H9 (cell line): ENCODE results near the gene FAM163B. TPM values are rescaled to one million over a fixed set of nuclear protein-coding genes. Genes with fewer than 3 reads are reported as not detected.

ENCODE experiments used
- DNase-seq: peaks from one replicate; pipeline ENCODE4 v3.0.0-alpha.2; 2017
- H2AFZ ChIP-seq: one replicate; pipeline ENCODE4 v1.6.1; 2013; ENCODE audit warnings: mild to moderate bottlenecking, low read length, control low read depth, moderate library complexity
- H2AK5ac ChIP-seq: 2 replicates; pipeline ENCODE4 v1.6.1; 2013; ENCODE audit warnings: low read length, control low read depth, mixed read lengths; ENCODE audit not compliant: insufficient read length
- H2BK120ac ChIP-seq: one replicate; pipeline ENCODE4 v1.6.1; 2013; ENCODE audit warnings: low read depth, mild to moderate bottlenecking, low read length, control low read depth, inconsistent platforms; ENCODE audit not compliant: poor library complexity, severe bottlenecking
- H2BK12ac ChIP-seq: 2 replicates; pipeline ENCODE4 v1.6.1; 2013; ENCODE audit warnings: low read length, control low read depth, mixed read lengths, low read depth; ENCODE audit not compliant: insufficient read length
- H2BK15ac ChIP-seq: 2 replicates; pipeline ENCODE4 v1.6.1; 2013; ENCODE audit warnings: low read depth, low read length, control low read depth
- H2BK20ac ChIP-seq: one replicate; pipeline ENCODE4 v1.6.1; 2013; ENCODE audit warnings: low read depth, mild to moderate bottlenecking, low read length, control low read depth, inconsistent platforms; ENCODE audit not compliant: poor library complexity, severe bottlenecking
- H2BK5ac ChIP-seq: 2 replicates; pipeline ENCODE4 v1.6.1; 2013; ENCODE audit warnings: low read length, control low read depth, mixed read lengths; ENCODE audit not compliant: insufficient read length
- H3K14ac ChIP-seq: 2 replicates; pipeline ENCODE4 v1.6.1; 2013; ENCODE audit warnings: low read length, control low read depth; ENCODE audit not compliant: insufficient read depth
- H3K18ac ChIP-seq: 2 replicates; pipeline ENCODE4 v1.6.1; 2013; ENCODE audit warnings: low read depth, mild to moderate bottlenecking, mixed read lengths, low read length, control low read depth; ENCODE audit not compliant: insufficient read length
- H3K23ac ChIP-seq: 2 replicates; pipeline ENCODE4 v1.6.1; 2013; ENCODE audit warnings: low read length, control low read depth, mixed read lengths, low read depth; ENCODE audit not compliant: insufficient read length
- H3K23me2 ChIP-seq: 2 replicates; pipeline ENCODE4 v1.6.1; 2013; ENCODE audit warnings: low read depth, mild to moderate bottlenecking, mixed read lengths, low read length, control low read depth; ENCODE audit not compliant: insufficient read length, poor library complexity, severe bottlenecking
- H3K27ac ChIP-seq: 2 replicates; pipeline ENCODE4 v1.5.1; 2013; ENCODE audit warnings: low read length, control low read depth, mixed read lengths, low read depth; ENCODE audit not compliant: insufficient read length
- H3K27me3 ChIP-seq: 2 replicates; pipeline ENCODE4 v1.6.1; 2013; ENCODE audit warnings: low read length, control low read depth, inconsistent platforms; ENCODE audit not compliant: insufficient read depth
- H3K4ac ChIP-seq: 2 replicates; pipeline ENCODE4 v1.6.1; 2013; ENCODE audit warnings: low read depth, mild to moderate bottlenecking, control low read depth, inconsistent platforms, low read length, moderate library complexity
- H3K4me1 ChIP-seq: 2 replicates; pipeline ENCODE4 v1.6.1; 2013; ENCODE audit warnings: low read length, control low read depth, inconsistent platforms; ENCODE audit not compliant: insufficient read depth
- H3K4me2 ChIP-seq: 2 replicates; pipeline ENCODE4 v1.6.1; 2013; ENCODE audit warnings: low read length, control low read depth, mixed read lengths; ENCODE audit not compliant: insufficient read length, insufficient read depth
- H3K56ac ChIP-seq: 2 replicates; pipeline ENCODE4 v1.6.1; 2013; ENCODE audit warnings: low read depth, mild to moderate bottlenecking, mixed read lengths, low read length, control low read depth; ENCODE audit not compliant: insufficient read length
- H3K79me1 ChIP-seq: 2 replicates; pipeline ENCODE4 v1.6.1; 2013; ENCODE audit warnings: low read depth, mild to moderate bottlenecking, moderate library complexity, low read length, control low read depth, inconsistent platforms; ENCODE audit not compliant: insufficient read depth, poor library complexity, severe bottlenecking
- H3K79me2 ChIP-seq: 2 replicates; pipeline ENCODE4 v1.6.1; 2013; ENCODE audit warnings: low read length, control low read depth, inconsistent platforms; ENCODE audit not compliant: insufficient read depth
- H3K9ac ChIP-seq: 2 replicates; pipeline ENCODE4 v1.6.1; 2013; ENCODE audit warnings: low read length, control low read depth, mixed read lengths; ENCODE audit not compliant: insufficient read length; ENCODE audit errors: extremely low read depth
- H3K9me3 ChIP-seq: one replicate; pipeline ENCODE4 v1.6.1; 2013; ENCODE audit warnings: low read depth, low read length, inconsistent platforms; ENCODE audit not compliant: control insufficient read depth
- H3T11ph ChIP-seq: one replicate; pipeline ENCODE4 v1.6.1; 2013; ENCODE audit warnings: mild to moderate bottlenecking, low read length, control low read depth, inconsistent platforms
- H4K20me1 ChIP-seq: one replicate; pipeline ENCODE4 v1.6.1; 2013; ENCODE audit not compliant: control insufficient read depth, insufficient read length, insufficient read depth
- H4K5ac ChIP-seq: 2 replicates; pipeline ENCODE4 v1.6.1; 2013; ENCODE audit warnings: low read depth, mild to moderate bottlenecking, mixed read lengths, low read length, control low read depth; ENCODE audit not compliant: insufficient read length
- H4K8ac ChIP-seq: replicated peaks from 2 replicates; pipeline ENCODE4 v1.6.1; 2013; ENCODE audit warnings: low read length, control low read depth, mixed read lengths, low read depth; ENCODE audit not compliant: insufficient read length
- H4K91ac ChIP-seq: 2 replicates; pipeline ENCODE4 v1.6.1; 2013; ENCODE audit warnings: low read depth, mild to moderate bottlenecking, moderate library complexity, mixed read lengths, low read length, control low read depth; ENCODE audit not compliant: insufficient read length
- H3K27ac Mint-ChIP-seq, 3 experiments: 2 replicates in 2 of 3; 3 replicates in 1 of 3; pipeline ENCODE4 v1.8.0; 2020 to 2021; ENCODE audit warnings: mixed read lengths in 3 of 3, mild to moderate bottlenecking in 1 of 3, moderate library complexity in 1 of 3
- H3K27me3 Mint-ChIP-seq: 2 replicates; pipeline ENCODE4 v1.8.0; 2021; ENCODE audit warnings: low read depth, mild to moderate bottlenecking, moderate library complexity, mixed read lengths
- H3K36me3 Mint-ChIP-seq, 3 experiments: 2 replicates in 2 of 3; 3 replicates in 1 of 3; pipeline ENCODE4 v1.8.0; 2020 to 2021; ENCODE audit warnings: low read depth in 3 of 3, mixed read lengths in 3 of 3; ENCODE audit not compliant: insufficient read depth in 1 of 3
- H3K4me1 Mint-ChIP-seq, 2 experiments: 2 replicates each; pipeline ENCODE4 v1.8.0; 2020; ENCODE audit warnings: mixed read lengths in 2 of 2
- H3K4me3 Mint-ChIP-seq, 2 experiments: 2 replicates in 1 of 2; 3 replicates in 1 of 2; pipeline ENCODE4 v1.8.0; 2020 to 2021; ENCODE audit warnings: mild to moderate bottlenecking in 2 of 2, mixed read lengths in 2 of 2, moderate library complexity in 1 of 2
- H3K9me3 Mint-ChIP-seq, 2 experiments: 2 replicates in 1 of 2; 3 replicates in 1 of 2; pipeline ENCODE4 v1.8.0; 2020; ENCODE audit warnings: mild to moderate bottlenecking in 2 of 2, mixed read lengths in 2 of 2, moderate library complexity in 1 of 2
- WGBS: extraction: QIAGEN DNeasy Blood & Tissue Kit; methylation state at CpG from one replicate; pipeline ENCODE4 v1.1.7; 2013; ENCODE audit warnings: missing lambda C conversion rate, low lambda C conversion rate, mixed read lengths; ENCODE audit not compliant: insufficient read length; ENCODE audit errors: extremely low coverage; 5-methylcytosine and 5-hydroxymethylcytosine counted together
- total RNA-seq: library from RNA; stranded (reverse); gene quantifications from 2 replicates; pipeline ENCODE4 v1.2.1, GENCODE V29; 2021
- TF ChIP-seq, protein P1 (sequence below): fragments of 200-600 bp; sonication (generic); conservative IDR thresholded peaks from 3 replicates; pipeline ENCODE4 v1.8.0; 2021; ENCODE audit warnings: antibody characterized with exemption, mild to moderate bottlenecking

FAM163B gene
- total RNA-seq, 1 experiment from 2014 or later = 0.39 TPM

- Histone ChIP-seq H2AK5ac (no peak overlapping the region), H2BK5ac (no peak overlapping the region), H3K79me2 (no peaks in the 10 kb centered on the region), H4K91ac (no peak overlapping the region), H2BK120ac (no peak overlapping the region), H3K4me1 (peaks cover 9% of the 10 kb centered on the region), H3K27me3 (no peaks in the 10 kb centered on the region), H2BK20ac (no peak overlapping the region), H3K18ac (no peak overlapping the region), H3K9ac (no peak overlapping the region), H4K5ac (no peak overlapping the region), H2BK12ac (no peak overlapping the region), H4K20me1 (no peaks in the 10 kb centered on the region), H4K8ac (no peak overlapping the region), H3K79me1 (no peaks in the 10 kb centered on the region), H3K9me3 (no peaks in the 10 kb centered on the region), H3K4me2 (no peak overlapping the region), H2AFZ (no peak overlapping the region), H3K4ac (no peak overlapping the region), H3K23me2 (no peaks in the 10 kb centered on the region), H3K27ac (no peak overlapping the region), H3T11ph (no peak overlapping the region), H3K23ac (no peak overlapping the region), H2BK15ac (no peak overlapping the region), H3K14ac (peak overlapping the region; percentile 34; the same call in 1 of the 2 replicates), H3K56ac (no peak overlapping the region)
- peak overlapping the region in 1 of 3 experiments; percentile 44; a peak in 1 of 7 replicates for H3K27ac Mint-ChIP-seq
- no peak overlapping the region for H3K4me3 Mint-ChIP-seq
- H3K36me3 Mint-ChIP-seq = peaks cover 0 to 7% (median 0%) of the 10 kb centered on the region in 3 experiments; a peak in 3 of 7 replicates
- peaks cover 11 to 24% of the 10 kb centered on the region in 2 experiments for H3K9me3 Mint-ChIP-seq
- no CpG with 5 or more reads among the region's 23 CpGs for WGBS
- peaks cover 28% of the 10 kb centered on the region for H3K27me3 Mint-ChIP-seq
- TF ChIP-seq, protein P1, sequence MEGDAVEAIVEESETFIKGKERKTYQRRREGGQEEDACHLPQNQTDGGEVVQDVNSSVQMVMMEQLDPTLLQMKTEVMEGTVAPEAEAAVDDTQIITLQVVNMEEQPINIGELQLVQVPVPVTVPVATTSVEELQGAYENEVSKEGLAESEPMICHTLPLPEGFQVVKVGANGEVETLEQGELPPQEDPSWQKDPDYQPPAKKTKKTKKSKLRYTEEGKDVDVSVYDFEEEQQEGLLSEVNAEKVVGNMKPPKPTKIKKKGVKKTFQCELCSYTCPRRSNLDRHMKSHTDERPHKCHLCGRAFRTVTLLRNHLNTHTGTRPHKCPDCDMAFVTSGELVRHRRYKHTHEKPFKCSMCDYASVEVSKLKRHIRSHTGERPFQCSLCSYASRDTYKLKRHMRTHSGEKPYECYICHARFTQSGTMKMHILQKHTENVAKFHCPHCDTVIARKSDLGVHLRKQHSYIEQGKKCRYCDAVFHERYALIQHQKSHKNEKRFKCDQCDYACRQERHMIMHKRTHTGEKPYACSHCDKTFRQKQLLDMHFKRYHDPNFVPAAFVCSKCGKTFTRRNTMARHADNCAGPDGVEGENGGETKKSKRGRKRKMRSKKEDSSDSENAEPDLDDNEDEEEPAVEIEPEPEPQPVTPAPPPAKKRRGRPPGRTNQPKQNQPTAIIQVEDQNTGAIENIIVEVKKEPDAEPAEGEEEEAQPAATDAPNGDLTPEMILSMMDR = no peak
- DNase-seq = no peak
- H3K4me1 Mint-ChIP-seq = peaks cover 11 to 18% of the 10 kb centered on the region in 2 experiments
Measured at GRCh38 chr9:133629221-133630110, 20.3 kb upstream of the FAM163B start.
